K562 (cell line): ENCODE measurements around the gene KLHL15.

Experiments
- CHD1 ChIP-seq: fragments of 200-600 bp; sonication (generic); IDR thresholded peaks from one replicate; pipeline ENCODE4 v1.6.1; 2012; ENCODE audit warnings: mild to moderate bottlenecking, moderate library complexity, low read length, inconsistent platforms
- KLF1 ChIP-seq: fragments of 450-650 bp; IDR thresholded peaks from 2 replicates; pipeline ENCODE4 v1.6.1; 2016; ENCODE audit warnings: missing genetic modification characterization, missing compliant biosample characterization
- POLR2A ChIP-seq: fragments of 450-650 bp; conservative IDR thresholded peaks from 2 replicates; pipeline ENCODE4 v1.6.1; 2016
- POLR2AphosphoS5 ChIP-seq: IDR thresholded peaks from 2 replicates; pipeline ENCODE4 v1.6.1; 2011; ENCODE audit warnings: mild to moderate bottlenecking, low read depth, low read length, moderate library complexity; ENCODE audit not compliant: control insufficient read depth, insufficient read depth
- SMAD1 ChIP-seq: fragments of 150-350 bp; IDR thresholded peaks from 2 replicates; pipeline ENCODE4 v1.6.1; 2014; ENCODE audit warnings: low read length, low read depth; ENCODE audit not compliant: partially characterized antibody
- SPI1 ChIP-seq: IDR thresholded peaks from 2 replicates; pipeline ENCODE4 v1.6.1; 2011; ENCODE audit warnings: low read depth, low read length, control low read depth, borderline replicate concordance
- U2AF2 ChIP-seq: fragments of 200-400 bp; formaldehyde crosslinking; optimal IDR thresholded peaks from 2 replicates; pipeline ENCODE3; 2017; ENCODE audit warnings: low read depth, mild to moderate bottlenecking, low read length
- ZC3H8 ChIP-seq: fragments of 450-650 bp; IDR thresholded peaks from 2 replicates; pipeline ENCODE4 v1.6.1; 2017
- ZNF146 ChIP-seq: IDR thresholded peaks from one replicate; pipeline ENCODE4 v1.6.1; 2018; ENCODE audit warnings: missing compliant biosample characterization; ENCODE audit not compliant: unreplicated experiment
- TF ChIP-seq, protein P1 (sequence below), 3 experiments: IDR thresholded peaks in 2 of 3; conservative IDR thresholded peaks in 1 of 3; 2 replicates each; pipeline ENCODE4 v1.5.1; 2011 to 2012; ENCODE audit warnings: low read length in 3 of 3, mild to moderate bottlenecking in 3 of 3, control low read depth in 2 of 3, improper control_type of control experiment in 1 of 3, inconsistent platforms in 1 of 3, low read depth in 1 of 3, mixed read lengths in 1 of 3, moderate library complexity in 1 of 3; ENCODE audit not compliant: insufficient read depth in 2 of 3
- TF ChIP-seq, protein P2 (sequence below): IDR thresholded peaks from 2 replicates; pipeline ENCODE4 v1.6.1; 2012; ENCODE audit warnings: low read depth, low read length, improper control_type of control experiment, borderline replicate concordance

DNA sequence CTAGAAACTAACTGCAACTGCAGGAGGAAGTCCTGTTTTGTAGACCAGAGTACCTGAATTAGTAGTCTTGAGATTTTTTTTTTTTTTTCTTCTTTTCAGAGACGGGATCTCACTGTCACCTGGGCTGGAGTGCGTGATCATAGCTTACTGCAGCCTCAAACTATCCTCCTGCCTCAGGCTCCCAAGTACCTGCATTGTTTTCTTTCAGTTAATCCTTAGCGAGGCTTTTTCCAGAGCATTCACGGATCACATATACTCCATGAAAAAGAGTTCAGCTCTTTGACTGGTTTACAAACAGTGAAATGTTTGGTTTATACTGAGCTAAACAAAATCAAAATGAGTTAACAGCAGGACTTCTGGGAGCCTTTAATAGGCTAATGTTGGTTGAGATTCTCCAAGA lies 45.8 kb downstream of the KLHL15 start:
- TF ChIP-seq ZNF146, result no peak
- TF ChIP-seq, protein P1, sequence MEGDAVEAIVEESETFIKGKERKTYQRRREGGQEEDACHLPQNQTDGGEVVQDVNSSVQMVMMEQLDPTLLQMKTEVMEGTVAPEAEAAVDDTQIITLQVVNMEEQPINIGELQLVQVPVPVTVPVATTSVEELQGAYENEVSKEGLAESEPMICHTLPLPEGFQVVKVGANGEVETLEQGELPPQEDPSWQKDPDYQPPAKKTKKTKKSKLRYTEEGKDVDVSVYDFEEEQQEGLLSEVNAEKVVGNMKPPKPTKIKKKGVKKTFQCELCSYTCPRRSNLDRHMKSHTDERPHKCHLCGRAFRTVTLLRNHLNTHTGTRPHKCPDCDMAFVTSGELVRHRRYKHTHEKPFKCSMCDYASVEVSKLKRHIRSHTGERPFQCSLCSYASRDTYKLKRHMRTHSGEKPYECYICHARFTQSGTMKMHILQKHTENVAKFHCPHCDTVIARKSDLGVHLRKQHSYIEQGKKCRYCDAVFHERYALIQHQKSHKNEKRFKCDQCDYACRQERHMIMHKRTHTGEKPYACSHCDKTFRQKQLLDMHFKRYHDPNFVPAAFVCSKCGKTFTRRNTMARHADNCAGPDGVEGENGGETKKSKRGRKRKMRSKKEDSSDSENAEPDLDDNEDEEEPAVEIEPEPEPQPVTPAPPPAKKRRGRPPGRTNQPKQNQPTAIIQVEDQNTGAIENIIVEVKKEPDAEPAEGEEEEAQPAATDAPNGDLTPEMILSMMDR (IDR thresholded peaks at IDR 0.05 in 2 of 3, conservative IDR thresholded peaks at IDR 0.05 in 1 of 3; ENCODE audit: insufficient read depth in 2 of 3, low read depth in 1 of 3, low read length in 3 of 3), result no peak
- no peak for TF ChIP-seq SMAD1
- no peak for TF ChIP-seq KLF1
- TF ChIP-seq ZC3H8, result no peak
- no peak for TF ChIP-seq SPI1
- TF ChIP-seq U2AF2, result no peak
- TF ChIP-seq POLR2AphosphoS5, result no peak
- TF ChIP-seq CHD1, result no peak
- TF ChIP-seq POLR2A, result no peak
- TF ChIP-seq, protein P2, sequence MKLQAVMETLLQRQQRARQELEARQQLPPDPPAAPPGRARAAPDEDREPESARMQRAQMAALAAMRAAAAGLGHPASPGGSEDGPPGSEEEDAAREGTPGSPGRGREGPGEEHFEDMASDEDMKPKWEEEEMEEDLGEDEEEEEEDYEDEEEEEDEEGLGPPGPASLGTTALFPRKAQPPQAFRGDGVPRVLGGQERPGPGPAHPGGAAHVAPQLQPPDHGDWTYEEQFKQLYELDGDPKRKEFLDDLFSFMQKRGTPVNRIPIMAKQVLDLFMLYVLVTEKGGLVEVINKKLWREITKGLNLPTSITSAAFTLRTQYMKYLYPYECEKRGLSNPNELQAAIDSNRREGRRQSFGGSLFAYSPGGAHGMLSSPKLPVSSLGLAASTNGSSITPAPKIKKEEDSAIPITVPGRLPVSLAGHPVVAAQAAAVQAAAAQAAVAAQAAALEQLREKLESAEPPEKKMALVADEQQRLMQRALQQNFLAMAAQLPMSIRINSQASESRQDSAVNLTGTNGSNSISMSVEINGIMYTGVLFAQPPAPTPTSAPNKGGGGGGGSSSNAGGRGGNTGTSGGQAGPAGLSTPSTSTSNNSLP, result no peak
